Measurements from ENCODE around the gene NUP210.
"Not testable (repeated sequence)": the region's sequence is repeated elsewhere in the genome, so short reads cannot be mapped to it uniquely, and the experiment has no call there.

Gene NUP210

DNA sequence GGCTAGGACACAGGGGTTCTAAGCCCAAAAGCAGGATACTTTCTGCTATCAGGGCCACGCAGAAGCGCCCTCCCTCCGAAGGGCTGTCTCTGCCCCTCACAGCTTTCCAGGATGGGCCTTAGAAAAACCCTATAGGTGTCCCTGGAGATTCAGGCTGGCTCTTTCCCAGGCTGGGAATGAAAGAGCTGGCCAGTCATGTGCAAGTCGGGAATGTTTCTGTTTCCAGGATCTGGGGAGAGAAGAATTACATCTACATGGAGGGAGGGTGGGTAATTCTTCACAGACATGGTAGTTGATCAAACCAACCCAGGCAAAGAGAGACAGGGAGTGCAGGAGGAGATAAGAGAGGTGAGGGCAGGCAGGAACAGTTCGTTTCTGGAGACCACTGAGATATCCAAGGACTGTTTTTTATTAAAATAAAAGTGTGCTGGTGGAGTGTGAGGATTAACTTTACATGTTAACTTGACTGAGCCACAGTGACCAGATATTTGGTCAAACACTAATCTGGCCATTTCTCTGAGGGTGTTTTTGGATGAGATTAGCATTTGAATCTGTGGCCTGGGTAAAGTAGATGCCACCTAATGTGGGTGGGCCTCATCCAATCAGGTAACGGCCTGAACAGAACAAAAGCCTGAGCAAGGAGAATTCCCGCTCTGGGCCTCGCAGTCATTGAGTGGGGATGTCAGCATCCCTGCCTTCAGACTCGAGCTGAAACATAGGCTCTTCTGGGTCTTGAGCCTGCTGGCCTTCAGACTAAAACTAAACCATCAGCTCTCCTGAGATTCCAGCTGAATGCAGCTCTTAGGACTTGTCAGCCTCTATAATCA, 15.3 kb downstream of the NUP210 start:
- no peak for DNase-seq

DNA sequence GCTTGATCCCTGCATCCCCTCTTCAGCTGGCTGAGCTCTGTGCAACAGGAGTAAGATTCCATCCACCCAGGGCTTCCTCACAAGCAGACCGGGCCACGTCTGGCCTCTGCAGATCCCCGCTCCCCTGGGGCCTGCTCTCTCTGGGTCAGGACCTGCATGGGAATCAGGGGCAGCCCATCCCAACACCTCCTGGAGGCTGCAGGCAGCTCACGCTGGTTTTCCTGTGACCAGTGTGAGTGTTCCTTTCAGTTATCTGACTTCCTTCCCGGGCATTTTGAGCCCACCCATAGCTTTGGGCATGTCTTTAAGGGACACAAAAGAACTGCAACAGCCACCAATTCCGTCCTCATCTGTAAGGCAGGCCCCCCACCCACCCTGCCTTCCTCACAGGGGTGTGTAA, 16.3 kb downstream of the NUP210 start:
- DNase-seq: no peak

DNA sequence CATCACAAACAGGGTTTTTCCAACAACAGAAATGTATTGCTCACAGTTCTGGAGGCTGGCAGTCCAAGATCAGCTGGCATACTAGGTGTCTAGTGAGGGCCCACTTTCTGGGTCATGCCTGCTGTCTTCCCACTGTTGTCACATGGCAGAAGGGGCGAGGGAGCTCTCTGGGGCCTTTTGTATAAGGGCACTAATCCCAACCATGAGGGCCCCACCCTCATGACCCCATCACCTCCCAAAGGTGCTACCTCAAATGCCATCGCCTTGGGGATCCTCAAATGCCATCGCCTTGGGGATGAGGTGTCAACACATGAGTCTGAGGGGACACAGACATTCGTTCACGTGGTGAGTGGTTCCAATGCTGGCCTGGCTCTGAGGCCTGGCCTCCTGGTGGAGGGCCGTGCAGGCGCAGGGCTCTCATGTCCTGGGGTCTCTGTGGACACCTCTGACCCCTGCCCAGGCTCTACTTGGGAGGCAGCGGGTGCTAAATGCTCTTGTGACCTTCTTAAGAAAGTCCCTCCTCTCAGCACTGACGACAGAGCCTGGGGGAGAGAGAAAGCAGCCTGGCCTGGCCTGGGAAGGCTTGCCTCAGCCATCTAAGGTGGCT, 16.8 kb downstream of the NUP210 start:
- no peak for DNase-seq

DNA sequence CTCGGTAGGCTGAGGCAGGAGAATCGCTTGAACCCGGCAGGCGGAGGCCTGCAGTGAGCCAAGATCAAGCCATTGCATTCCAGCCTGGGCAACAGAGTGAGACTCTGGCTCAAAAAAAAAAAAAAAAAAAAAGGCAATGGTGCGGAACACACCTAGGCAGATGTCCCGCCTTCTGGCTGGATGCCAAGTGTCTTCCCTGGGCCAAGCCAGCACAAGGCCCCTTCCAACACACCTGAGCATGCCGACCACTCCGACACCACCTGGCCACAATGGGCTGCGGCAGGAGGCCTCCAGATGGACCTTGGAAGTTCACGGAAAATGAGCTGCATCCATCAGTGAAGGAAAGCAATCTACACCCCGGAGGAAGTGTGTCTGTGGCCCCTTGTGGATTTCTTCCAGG, 19.0 kb downstream of the NUP210 start:
- DNase-seq: no peak

DNA sequence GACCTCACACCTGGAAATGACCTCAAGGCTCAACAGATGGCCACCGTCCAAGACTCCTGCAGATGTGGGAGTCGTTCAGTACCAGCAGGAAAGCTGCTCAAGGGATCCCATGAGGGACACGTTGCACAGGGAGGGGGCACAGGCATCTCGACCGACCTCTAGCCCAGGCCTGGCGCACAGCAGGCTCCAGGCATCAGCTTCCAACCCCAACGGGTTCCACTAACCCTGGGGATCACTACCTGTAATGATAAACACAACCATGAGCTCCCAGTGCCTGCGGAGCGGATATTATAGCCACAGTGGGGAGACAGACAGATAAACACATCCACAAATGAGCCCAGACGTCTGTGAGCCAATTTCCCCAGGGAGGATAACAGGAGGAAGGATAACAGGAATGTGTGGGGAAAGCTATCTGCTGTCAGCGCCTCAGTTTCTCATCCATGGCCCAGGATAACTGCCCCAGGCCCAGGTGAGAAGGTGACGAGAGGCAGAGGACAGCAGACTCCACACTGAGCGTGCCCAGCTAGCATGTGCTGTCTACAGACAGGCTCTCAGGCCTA, 19.9 kb downstream of the NUP210 start:
- DNase-seq: no peak

DNA sequence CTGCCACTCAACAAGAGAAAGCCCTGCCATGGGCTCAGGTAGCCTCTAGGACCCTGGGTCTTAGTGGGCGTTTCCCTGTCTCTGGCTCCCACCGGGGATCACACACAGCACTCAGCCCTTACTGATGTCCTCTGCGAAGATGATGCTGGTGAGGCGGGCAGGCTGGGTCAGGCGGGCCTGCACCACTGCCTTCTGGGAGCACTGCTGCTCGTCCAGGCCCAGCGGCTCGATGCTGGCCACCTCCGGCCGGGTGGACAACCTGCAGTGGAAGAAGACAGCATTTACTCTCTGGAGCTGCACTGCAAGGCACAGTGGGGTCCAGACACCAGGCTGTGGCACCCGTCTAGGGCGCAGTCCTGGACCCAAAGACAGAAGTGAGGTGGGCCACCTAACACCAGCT, 20.5 kb downstream of the NUP210 start:
- DNase-seq: no peak

DNA sequence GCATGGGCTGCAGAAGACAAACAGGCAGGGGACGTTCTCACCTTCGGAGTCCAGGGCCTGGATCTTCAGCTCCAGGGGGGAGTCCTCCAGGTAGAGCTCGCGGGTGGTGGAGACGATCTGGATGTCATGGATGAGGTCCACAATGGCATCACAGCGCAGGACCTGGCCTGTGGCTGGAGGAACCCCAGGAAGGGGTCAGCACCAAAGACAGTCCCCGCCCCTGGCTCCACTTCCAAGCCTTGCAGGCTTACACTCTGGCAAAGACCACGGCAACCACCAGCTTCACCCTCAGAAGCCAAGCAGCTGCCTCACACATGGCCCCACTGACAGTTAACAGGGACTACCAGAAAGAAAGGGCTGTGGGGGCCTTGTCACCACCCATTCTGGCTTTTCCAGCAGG, 22.8 kb downstream of the NUP210 start:
- DNase-seq: no peak

DNA sequence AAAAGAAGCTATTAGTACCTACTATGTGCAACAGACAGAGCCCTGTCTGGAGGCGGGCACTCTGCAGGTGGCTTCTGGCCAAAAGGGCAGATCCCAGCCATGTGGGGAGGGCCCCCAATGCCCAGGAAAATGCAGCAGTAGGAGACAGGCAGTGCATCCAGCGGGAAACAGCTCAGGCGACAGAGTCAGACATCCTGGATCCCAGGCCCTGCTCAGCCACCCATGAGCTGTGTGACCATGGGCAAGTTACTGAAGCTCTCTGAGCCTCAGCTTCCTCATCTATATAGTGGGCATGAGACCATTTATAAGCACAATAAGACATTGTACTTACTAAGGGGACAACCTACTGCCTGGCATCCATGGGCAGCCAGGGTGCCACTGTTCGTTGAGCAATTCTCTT, 25.8 kb downstream of the NUP210 start:
- DNase-seq: no peak

DNA sequence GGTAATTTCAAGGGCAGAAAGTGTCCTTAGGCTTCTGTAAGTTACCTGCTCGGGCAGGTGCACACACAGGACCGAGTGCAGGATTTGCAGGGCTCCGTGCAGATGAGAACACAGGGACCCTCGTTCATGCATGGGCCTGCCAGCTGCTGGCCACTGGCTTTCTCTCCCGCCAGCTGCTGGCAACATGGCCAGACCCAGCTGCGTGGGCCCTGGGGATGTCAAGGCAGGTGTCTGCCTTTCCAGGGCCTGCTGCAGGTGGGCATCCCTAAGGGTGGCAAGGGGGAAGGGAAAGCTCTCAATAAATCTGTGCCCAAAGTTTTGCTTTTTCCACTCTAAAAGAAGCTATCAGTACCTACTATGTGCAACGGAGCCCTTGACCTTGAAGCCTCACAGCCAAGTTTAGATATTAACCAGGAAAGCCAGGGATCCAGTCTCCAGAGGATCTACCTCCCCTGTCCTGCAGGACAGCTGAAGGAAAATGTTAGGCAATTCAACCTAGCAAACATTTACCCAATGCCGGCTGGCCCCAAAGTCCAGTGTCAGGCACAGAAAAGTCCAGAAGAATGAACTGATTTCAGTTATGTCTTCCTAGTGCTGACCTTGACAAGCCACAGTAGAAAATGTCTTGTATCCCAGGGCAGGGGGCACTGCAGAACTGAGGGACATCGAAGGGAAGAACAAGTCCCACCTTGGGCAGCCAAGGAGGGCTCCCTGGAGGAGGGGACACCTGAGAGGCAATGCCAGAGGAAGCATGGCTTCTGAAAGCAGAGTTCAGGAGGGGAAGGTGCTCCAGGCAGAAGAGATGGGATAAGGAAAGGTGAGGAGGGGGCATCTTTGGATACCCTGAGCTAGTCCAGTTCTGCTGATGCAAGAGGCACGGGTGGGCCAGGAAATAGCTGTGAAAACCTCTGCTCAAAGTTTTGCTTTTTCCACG, 26.4 kb downstream of the NUP210 start:
- no peak for DNase-seq

DNA sequence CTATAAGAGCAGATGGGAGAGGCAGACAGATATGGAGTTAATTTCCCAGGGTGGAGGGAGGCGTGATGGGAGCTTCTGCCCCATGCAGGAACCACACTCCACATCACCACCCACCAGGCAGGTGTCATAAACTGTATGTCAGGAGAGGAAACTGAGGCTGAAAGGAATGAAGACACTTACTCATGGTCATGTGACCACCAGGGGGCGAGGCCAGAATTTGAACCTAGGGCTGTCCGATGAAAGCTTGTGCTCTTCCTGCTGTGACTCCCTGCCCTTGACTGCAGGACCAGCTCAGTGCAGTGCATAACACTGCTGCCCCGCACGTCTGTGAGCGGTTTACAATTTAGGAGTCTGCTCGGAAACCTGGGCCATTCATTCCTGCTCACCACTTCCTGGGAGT, 28.8 kb downstream of the NUP210 start:
- no peak for DNase-seq

DNA sequence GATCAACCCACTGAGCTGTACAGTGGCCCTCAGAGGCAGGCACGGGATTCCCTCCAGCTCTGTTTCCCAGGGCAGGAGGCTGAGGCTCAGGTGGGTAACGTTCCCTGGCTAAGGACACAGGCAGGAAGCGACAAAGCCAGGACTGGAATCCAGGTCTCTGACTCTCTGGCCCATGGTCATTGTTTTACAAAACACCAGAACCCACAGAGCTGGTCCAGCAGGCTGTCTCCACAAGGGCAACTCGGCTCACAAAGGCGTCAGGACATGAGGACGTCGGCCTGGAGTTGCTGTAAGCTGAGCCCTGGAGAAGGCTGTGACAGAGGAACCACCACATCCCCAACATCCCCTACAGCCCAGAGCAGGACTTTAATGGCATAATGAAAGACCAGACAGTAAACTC, 30.7 kb downstream of the NUP210 start:
- DNase-seq: no peak

DNA sequence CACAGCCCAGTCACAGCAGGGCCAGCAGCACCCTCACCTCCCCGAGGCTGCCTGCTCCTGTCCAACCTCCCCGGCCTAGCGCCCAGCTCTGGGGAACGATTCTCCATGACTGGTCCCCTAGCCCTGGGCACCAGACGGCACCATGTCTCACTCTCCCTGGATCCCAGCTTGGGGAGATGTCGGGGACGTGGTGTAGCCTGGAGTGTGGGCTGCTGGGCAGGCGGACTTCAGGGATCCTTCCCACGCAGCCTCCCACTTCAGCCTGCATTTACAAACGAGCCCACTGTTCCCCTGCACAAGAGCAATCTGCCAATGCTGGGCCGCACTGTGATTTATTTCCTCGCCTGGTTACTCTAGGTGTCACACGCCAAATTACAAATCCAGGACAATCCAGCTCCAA, 31.3 kb downstream of the NUP210 start:
- DNase-seq: no peak

DNA sequence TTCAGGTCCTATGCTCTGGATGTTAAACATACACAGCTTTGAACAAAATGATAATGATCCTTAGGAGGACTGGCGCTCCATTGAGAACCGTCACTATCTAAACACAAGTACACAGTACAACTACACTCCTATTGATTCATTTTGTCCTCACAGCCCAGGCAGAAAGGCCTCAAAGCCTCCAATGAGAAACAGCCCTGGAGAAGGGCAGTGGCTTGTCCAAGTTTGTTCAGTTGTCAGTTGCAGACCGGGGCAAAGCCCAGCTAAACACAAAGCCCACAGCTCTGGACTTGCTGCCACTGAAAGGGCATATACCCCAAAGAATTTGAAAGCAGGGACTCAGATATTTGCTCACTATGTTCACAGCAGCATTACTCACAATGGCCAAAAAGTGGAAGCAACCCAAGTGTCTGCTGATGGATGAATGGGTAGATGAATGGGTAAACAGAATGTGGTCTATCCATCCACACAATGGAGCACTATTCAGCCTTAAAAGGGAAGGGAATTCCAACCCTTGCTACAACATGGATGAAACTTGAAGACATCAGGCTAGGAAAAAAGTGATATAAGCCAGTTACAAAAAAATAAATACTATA, 34.7 kb downstream of the NUP210 start:
- no peak for DNase-seq

DNA sequence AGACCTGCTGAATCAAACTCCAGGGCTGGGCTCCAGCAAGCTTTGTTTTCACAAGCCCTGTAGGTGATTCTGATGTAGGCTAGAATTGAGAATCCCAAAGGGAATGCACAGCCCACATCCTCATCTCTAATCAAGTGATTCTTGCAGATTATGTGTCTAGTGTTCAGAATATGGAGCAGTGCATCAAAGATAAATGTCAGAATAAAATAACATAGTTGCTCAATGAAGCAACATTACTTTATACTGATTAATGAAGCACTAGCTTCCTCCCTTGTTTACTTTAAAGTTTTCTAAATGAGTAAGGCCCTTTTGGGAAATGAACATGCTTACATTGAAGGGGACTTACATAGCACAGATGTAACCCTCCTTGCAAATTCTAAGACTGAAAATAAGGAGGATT, 39.2 kb downstream of the NUP210 start:
- DNase-seq: no peak

DNA sequence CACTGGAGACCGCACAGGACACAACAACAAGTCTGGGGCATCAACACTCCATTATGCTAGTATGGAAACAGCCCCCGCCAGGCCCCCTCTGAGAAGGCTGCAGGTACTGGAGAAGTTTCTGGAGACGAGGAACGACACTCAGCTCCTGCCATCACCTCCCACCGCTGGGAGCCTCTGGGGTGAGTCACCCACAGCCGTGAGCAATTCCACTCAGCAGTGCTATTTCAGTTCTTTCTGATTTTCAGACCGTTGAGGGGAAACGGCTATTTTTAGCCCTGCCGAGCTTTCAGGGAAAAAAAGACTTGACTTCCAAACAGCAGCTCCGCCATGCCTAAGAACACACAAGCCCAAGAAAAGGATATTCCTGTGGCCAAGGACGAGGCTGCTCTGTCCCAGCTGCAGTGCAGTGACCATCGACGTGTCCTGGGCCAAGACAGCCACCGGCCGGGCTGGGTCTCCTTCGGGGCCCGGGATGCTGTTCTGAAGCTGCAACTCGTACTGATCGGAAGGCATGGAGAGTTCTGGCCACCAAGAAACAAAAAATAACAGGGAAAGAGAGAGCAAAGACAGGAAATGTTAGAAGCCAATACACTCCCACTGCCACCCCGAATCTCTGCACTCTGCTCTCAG, 40.8 kb downstream of the NUP210 start:
- no peak for DNase-seq

DNA sequence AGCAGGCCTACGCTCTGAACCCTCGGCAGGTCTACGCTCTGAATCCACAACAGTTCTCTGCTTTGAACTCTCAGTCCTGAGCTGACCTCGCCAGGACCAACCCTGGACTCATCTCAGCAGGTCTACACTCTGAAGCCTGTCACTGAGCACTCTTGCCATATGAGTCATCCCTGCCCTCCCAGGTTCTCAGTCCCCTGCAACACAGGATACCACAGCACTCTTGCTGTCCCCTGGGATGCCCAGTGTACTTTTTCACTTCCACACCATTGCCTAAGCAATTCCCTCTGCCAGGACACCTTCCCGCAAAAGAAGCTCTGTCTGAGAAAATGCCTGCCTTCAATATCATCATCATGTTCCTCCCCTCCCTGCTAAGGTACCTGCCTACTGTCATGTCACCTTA, 42.0 kb downstream of the NUP210 start:
- DNase-seq: no peak

DNA sequence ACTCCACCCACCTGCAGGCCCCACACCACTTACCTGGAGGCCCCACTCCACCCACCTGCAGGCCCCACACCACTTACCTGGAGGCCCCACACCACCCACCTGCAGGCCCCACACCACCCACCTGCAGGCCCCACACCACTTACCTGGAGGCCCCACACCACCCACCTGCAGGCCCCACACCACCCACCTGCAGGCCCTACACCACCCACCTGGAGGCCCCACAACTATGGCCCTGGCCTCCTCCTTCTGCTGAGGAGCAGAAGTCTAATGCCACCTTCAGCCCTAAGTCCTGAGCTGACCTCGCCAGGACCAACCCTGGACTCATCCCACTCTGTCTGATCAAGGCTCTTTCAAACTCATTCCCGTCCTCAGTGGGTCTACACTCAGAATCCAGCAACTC, 42.4 kb downstream of the NUP210 start:
- not testable (repeated sequence) for DNase-seq

DNA sequence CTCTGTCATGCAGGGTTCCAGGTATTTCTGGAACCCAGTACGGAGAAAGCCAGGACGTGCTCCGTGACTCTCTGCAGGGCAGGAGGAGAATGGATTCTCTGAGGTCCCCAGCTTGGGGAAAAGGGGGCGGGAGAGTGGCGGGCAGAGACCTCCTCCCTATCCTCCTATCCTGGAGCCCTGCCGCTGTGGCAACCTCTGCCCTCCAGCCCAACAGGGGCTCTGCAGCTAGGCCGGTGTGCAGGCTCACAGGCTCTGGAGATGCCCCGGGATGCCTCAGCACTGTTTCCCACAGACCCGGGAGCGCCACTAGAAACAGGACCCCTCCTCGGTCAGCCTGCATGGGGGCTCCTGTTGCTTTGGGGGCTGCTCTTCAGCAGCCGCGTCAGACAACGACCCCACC, 43.1 kb downstream of the NUP210 start:
- DNase-seq: no peak

DNA sequence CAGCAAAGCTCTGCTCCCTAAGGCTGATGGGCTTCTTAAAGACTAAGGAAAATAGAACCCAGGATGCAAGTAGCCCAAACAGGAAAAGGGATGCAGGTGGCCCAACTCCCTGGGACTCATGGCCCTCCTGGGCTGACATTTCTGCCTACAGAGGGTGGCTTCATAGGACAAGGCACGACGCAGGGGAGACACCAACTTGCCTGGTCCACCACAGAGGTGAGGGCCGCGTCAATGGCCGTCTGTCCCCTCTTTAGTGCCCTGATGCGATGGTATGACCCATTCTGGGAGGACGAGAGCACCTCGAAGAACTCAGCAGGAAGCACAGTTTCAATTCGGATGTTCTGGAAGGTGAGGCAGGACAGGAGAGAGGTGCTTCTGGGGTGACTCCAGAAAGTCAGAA, 44.0 kb downstream of the NUP210 start:
- DNase-seq: no peak

DNA sequence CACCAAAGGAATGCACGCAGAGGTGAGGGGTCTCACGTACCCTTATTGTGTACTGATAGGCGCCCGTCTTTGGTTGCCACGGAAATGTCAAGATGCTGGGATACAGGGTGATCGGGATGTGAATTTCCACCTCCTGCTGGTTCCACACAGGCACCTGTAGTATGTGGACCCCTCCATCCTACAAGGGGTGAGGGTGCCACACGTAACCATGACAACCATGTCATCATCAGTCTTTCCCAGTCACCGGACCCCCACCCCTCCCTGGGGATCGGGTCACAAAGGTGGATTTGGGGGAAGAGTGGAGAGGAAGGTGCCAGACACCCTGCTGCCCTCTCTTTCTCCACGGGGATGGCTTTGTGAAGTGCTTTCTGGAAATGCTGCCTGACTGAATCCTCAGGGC, 44.7 kb downstream of the NUP210 start:
- DNase-seq: no peak

DNA sequence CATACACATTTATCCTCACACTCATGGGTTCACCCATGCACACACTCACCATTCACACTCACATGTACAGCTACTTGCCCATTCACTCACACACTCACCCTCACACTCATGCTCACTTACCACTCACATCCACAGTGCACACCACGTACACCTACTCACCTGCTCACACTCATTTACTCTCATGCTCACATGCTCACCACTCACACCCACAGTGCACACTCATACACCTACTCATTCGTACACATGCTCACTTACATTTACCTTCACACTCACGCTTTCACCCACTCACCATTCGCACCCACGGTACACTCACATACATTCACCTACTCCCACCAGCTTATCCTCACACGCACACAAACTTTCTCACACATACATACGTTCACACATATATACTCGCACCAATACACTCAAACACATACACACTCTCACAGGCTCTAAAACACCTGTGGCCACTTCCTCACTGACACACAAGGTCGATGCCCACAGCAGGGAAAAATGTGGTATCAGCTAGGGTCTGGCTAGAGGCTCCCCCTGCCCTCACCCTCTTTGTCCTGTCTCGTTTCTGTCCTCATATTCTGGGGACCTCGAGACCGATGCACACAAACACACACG, 46.0 kb downstream of the NUP210 start:
- DNase-seq: no peak

DNA sequence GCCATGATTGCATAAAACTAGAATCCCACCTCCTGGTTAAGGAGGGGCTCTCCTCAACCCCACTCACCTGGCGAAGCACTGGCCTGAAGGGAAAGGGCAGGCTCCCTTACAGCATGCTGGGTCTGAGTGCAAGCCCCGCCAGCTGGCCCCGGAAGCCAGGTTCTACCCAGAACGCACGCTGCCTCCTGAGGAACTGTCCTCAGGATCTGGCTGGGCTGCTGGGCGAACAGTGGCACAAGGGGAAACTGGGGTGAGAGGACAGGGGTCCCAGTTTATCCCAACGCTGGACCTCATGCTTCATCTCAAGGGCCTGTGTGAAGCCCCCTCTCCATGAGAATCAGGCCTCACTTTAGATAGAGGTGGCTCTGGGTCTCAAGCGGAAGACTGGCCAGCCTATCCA, 47.5 kb downstream of the NUP210 start:
- DNase-seq: no peak

All from NK-92 treated with Interleukin-12 subunit alpha and Interleukin-12 subunit beta, amount 100 ng/mL, for 24 hours (cell line).